K562 (cell line): ENCODE data around the gene SEC24A. TPM values are rescaled to one million over a fixed set of nuclear protein-coding genes. Genes with fewer than 3 reads are reported as not detected.

ENCODE experiments used
- CBX3 ChIP-seq, 2 experiments: IDR thresholded peaks; 1 replicate in 1 of 2; 2 replicates in 1 of 2; pipeline ENCODE4 v1.6.1; 2012; ENCODE audit warnings: inconsistent platforms in 2 of 2, low read length in 2 of 2, borderline replicate concordance in 1 of 2, control low read depth in 1 of 2
- ELF1 ChIP-seq: fragments of 200-800 bp; sonication (Bioruptor generic); IDR thresholded peaks from 2 replicates; pipeline ENCODE4 v1.6.1; 2016; ENCODE audit warnings: missing genetic modification characterization, missing compliant biosample characterization
- ETV6 ChIP-seq, 3 experiments: fragments of 150-350 bp in 1 of 3; sonication (generic) in 1 of 3; formaldehyde crosslinking in 1 of 3; IDR thresholded peaks; 2 replicates each; pipeline versions ENCODE4 v1.6.1 to v1.8.0; 2014 to 2022; ENCODE audit warnings: borderline replicate concordance in 2 of 3, low read depth in 2 of 3, antibody characterized with exemption in 1 of 3, low read length in 1 of 3, mild to moderate bottlenecking in 1 of 3, missing genetic modification reagents in 1 of 3
- FOXK2 ChIP-seq, 2 experiments: fragments of 450-650 bp; IDR thresholded peaks in 1 of 2; conservative IDR thresholded peaks in 1 of 2; 2 replicates each; pipeline ENCODE4 v1.6.1; 2016; ENCODE audit warnings: low read depth in 2 of 2, mild to moderate bottlenecking in 1 of 2
- HDAC6 ChIP-seq: IDR thresholded peaks from 2 replicates; pipeline ENCODE4 v1.6.1; 2012; ENCODE audit warnings: low read depth, mild to moderate bottlenecking, control low read depth, inconsistent platforms, low read length, moderate library complexity
- HNRNPK ChIP-seq: fragments of 200-400 bp; formaldehyde crosslinking; IDR thresholded peaks from one replicate; pipeline ENCODE4 v1.6.1; 2018; ENCODE audit warnings: mild to moderate bottlenecking, low read depth, low read length; ENCODE audit not compliant: poor library complexity, severe bottlenecking
- KDM2B ChIP-seq: fragments of 250-450 bp; sonication (Bioruptor Pico); IDR thresholded peaks from 2 replicates; pipeline ENCODE4 v1.8.0; 2021; ENCODE audit warnings: mild to moderate bottlenecking, moderate library complexity
- NR1H2 ChIP-seq: sonication (generic); formaldehyde crosslinking; IDR thresholded peaks from 2 replicates; pipeline ENCODE4 v1.4.0; 2020; ENCODE audit warnings: mild to moderate bottlenecking, missing genetic modification reagents
- NR2C2 ChIP-seq, 2 experiments: fragments of 200-800 bp in 1 of 2; sonication (Bioruptor generic) in 1 of 2; sonication (generic) in 1 of 2; formaldehyde crosslinking in 1 of 2; IDR thresholded peaks; 2 replicates each; pipeline versions ENCODE4 v1.6.1 to v1.8.0; 2016 to 2022; ENCODE audit warnings: mild to moderate bottlenecking in 1 of 2, missing compliant biosample characterization in 1 of 2, missing genetic modification characterization in 1 of 2, missing genetic modification reagents in 1 of 2
- PML ChIP-seq: IDR thresholded peaks from 2 replicates; pipeline ENCODE4 v1.6.1; 2012; ENCODE audit warnings: low read length, inconsistent platforms
- RCOR1 ChIP-seq, 2 experiments: IDR thresholded peaks; 2 replicates each; pipeline ENCODE4 v1.6.1; 2012; ENCODE audit warnings: low read depth in 2 of 2, low read length in 2 of 2, borderline replicate concordance in 1 of 2, improper control_type of control experiment in 1 of 2
- TAF1 ChIP-seq: IDR thresholded peaks from 2 replicates; pipeline ENCODE4 v1.6.1; 2011; ENCODE audit warnings: mild to moderate bottlenecking, low read length, moderate library complexity; ENCODE audit not compliant: insufficient read depth, control insufficient read depth, severe bottlenecking; ENCODE audit errors: extremely low read depth
- TRIM24 ChIP-seq, 2 experiments: fragments of 450-650 bp; IDR thresholded peaks; 2 replicates each; pipeline ENCODE4 v1.6.1; 2016
- ZBTB12 ChIP-seq: fragments of 250-450 bp; sonication (Bioruptor Pico); IDR thresholded peaks from 2 replicates; pipeline ENCODE4 v1.4.0; 2020
- polyA plus RNA-seq, 8 experiments: library from polyadenylated mRNA; depleted of rRNA in 4 of 8; stranded (reverse) in 5 of 8; unstranded in 3 of 8; fragments of >200 nt; fragmentation: Nextera tagmentation in 2 of 8; fragmentation: Illumina TruSeq in 1 of 8; extraction: Ambion mirVana in 2 of 8; extraction: Trizol in 1 of 8; gene quantifications; 2 replicates each; pipeline versions ENCODE4 v1.2.1 to v1.2.3, GENCODE V29; 2011 to 2014; ENCODE audit warnings: inconsistent platforms in 1 of 8, missing spikeins in 1 of 8
- total RNA-seq, 7 experiments: library from RNA; depleted of rRNA in 6 of 7; stranded (reverse); fragments of >200 nt in 6 of 7; fragmentation: Illumina TruSeq in 2 of 7; extraction: Trizol in 2 of 7; gene quantifications; 2 replicates each; pipeline versions ENCODE4 v1.2.1 to v1.2.3, GENCODE V29; 2011 to 2021; ENCODE audit warnings: low replicate concordance in 1 of 7
- TF ChIP-seq, protein P1 (sequence below): sonication (generic); formaldehyde crosslinking; IDR thresholded peaks from 2 replicates; pipeline ENCODE4 v1.8.0; 2022; ENCODE audit warnings: mild to moderate bottlenecking, missing genetic modification reagents
- TF ChIP-seq, protein P2 (sequence below): fragments of 250-450 bp; sonication (Bioruptor Pico); IDR thresholded peaks from 2 replicates; pipeline ENCODE4 v1.4.0; 2020; ENCODE audit warnings: mild to moderate bottlenecking, moderate library complexity

The SEC24A gene
- total and polyA plus RNA-seq, 9 of the 15 experiments (the other 6 are each of a cell fraction or from before 2014, with no cell fraction given) = 7.9 to 36.5 (median 17.5) TPM

DNA sequence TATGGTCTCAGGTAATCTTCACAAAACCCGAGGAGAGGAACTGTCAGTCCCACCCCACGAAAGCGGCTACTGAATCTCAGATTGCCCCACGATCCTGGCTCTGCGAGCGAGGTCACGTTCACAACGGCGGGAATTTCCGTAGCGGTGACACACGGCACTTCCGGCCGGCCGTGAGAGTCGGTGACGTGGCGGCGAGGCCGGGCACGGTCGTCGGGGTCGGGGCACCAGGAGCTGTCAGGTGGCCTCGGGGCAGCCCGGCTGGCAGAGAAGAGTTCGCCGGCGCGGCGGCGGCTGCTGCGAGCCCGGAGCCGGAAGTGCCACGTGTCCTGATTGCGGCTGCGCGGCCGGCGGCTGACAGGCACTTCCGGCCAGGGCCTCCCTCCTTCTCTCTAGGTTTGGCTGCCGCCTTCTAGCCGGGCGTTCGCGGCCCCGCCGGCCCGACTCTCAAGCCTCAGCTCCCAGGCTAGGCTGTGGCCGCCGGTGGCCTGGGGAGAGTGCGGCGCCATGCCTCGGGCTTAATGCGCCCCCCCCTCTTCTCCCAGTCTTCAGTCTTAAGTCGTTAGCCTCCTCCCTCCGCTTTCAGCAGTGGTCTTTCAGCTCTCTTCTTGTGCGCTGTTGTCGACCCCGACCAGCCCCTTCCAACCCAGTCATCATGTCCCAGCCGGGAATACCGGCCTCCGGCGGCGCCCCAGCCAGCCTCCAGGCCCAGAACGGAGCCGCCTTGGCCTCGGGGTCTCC, at the start of gene SEC24A (continued):
- TF ChIP-seq CBX3 (IDR thresholded peaks at IDR 0.05; ENCODE audit: borderline replicate concordance in 1 of 2, low read length in 2 of 2) = peak in 1 of 2 experiments; percentile 79; a peak in 1 of 3 replicates
- TF ChIP-seq NR2C2 (CRISPR knock-in tag; IDR thresholded peaks at IDR 0.05) = peak; percentile 75; the same call in 1 of the 2 replicates
- peak; percentile 80 for TF ChIP-seq NR2C2 (tag; IDR thresholded peaks at IDR 0.05)
- no peak for TF ChIP-seq NR1H2 (CRISPR knock-in tag)
- TF ChIP-seq RCOR1 (IDR thresholded peaks at IDR 0.05; ENCODE audit: borderline replicate concordance in 1 of 2, low read depth in 2 of 2, low read length in 2 of 2) = peak in 1 of 2 experiments; percentile 5; a peak in 1 of 4 replicates
- TF ChIP-seq TAF1 = peak; percentile 73
- TF ChIP-seq, protein P1, sequence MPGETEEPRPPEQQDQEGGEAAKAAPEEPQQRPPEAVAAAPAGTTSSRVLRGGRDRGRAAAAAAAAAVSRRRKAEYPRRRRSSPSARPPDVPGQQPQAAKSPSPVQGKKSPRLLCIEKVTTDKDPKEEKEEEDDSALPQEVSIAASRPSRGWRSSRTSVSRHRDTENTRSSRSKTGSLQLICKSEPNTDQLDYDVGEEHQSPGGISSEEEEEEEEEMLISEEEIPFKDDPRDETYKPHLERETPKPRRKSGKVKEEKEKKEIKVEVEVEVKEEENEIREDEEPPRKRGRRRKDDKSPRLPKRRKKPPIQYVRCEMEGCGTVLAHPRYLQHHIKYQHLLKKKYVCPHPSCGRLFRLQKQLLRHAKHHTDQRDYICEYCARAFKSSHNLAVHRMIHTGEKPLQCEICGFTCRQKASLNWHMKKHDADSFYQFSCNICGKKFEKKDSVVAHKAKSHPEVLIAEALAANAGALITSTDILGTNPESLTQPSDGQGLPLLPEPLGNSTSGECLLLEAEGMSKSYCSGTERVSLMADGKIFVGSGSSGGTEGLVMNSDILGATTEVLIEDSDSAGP (CRISPR knock-in tag) = 0 out of 2 replicates have a peak, but pooled peaks have one; percentile 5
- TF ChIP-seq, protein P2, sequence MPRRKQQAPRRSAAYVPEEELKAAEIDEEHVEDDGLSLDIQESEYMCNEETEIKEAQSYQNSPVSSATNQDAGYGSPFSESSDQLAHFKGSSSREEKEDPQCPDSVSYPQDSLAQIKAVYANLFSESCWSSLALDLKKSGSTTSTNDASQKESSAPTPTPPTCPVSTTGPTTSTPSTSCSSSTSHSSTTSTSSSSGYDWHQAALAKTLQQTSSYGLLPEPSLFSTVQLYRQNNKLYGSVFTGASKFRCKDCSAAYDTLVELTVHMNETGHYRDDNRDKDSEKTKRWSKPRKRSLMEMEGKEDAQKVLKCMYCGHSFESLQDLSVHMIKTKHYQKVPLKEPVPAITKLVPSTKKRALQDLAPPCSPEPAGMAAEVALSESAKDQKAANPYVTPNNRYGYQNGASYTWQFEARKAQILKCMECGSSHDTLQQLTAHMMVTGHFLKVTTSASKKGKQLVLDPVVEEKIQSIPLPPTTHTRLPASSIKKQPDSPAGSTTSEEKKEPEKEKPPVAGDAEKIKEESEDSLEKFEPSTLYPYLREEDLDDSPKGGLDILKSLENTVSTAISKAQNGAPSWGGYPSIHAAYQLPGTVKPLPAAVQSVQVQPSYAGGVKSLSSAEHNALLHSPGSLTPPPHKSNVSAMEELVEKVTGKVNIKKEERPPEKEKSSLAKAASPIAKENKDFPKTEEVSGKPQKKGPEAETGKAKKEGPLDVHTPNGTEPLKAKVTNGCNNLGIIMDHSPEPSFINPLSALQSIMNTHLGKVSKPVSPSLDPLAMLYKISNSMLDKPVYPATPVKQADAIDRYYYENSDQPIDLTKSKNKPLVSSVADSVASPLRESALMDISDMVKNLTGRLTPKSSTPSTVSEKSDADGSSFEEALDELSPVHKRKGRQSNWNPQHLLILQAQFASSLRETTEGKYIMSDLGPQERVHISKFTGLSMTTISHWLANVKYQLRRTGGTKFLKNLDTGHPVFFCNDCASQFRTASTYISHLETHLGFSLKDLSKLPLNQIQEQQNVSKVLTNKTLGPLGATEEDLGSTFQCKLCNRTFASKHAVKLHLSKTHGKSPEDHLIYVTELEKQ (CRISPR knock-in tag) = no peak
- TF ChIP-seq KDM2B = no peak
- TF ChIP-seq TRIM24 (IDR thresholded peaks at IDR 0.05) = no peak; a peak in 1 of 4 replicates
- no peak for TF ChIP-seq HNRNPK
- no peak; a peak in 1 of 4 replicates for TF ChIP-seq FOXK2 (conservative IDR thresholded peaks at IDR 0.05 in 1 of 2, IDR thresholded peaks at IDR 0.05 in 1 of 2; ENCODE audit: low read depth in 2 of 2)
- TF ChIP-seq ELF1 (tag) = peak; percentile 91
- peak; percentile 73 for TF ChIP-seq PML
- TF ChIP-seq HDAC6 = no peak
- TF ChIP-seq ETV6 (IDR thresholded peaks at IDR 0.05; ENCODE audit: borderline replicate concordance in 1 of 2, low read depth in 2 of 2, low read length in 1 of 2) = peak in 1 of 2 experiments; percentile 35; a peak in 1 of 4 replicates
- TF ChIP-seq ETV6 (CRISPR knock-in tag; IDR thresholded peaks at IDR 0.05; ENCODE audit: borderline replicate concordance) = peak; percentile 32; the same call in 1 of the 2 replicates
- TF ChIP-seq ZBTB12 = 0 out of 2 replicates have a peak, but pooled peaks have one; percentile 17
